ENCODE results near the gene ZNF362. TPM values are rescaled to one million over a fixed set of nuclear protein-coding genes. Genes with fewer than 3 reads are reported as not detected.

The ZNF362 gene
- total RNA-seq, 1 experiment from 2014 or later, result 29.5 TPM

DNA sequence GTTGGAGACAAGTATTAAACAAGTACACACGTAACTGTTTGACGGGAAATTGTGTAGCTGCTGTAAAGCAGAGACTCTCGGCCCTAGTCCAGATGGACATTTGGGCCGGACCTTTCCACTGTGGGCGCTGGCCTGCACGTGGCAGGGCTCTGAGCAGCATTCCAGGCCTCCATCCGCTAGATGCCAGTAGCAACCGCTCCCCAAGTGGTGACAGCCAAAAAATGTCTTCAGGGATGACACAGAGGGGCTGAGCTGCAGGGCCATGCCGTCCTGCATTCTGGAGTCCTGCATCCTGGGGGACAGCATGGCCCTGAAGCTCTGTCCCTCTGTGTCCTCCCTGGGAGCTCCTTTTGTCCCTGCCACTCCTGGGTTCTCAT, 39.8 kb downstream of the ZNF362 start:
- Mint-ChIP-seq H3K27me3 (ENCODE audit: unreplicated experiment) (no peaks in the 10 kb centered on the region), H3K36me3 (ENCODE audit: insufficient read depth, unreplicated experiment) (no peaks in the 10 kb centered on the region), H3K4me3 (ENCODE audit: low read depth, unreplicated experiment) (no peak overlapping the region), H3K9me3 (ENCODE audit: low read depth, unreplicated experiment) (no peaks in the 10 kb centered on the region), H3K4me1 (ENCODE audit: low read depth, unreplicated experiment) (no peaks in the 10 kb centered on the region), H3K27ac (ENCODE audit: unreplicated experiment) (no peak overlapping the region)
- TF ChIP-seq, protein P1, sequence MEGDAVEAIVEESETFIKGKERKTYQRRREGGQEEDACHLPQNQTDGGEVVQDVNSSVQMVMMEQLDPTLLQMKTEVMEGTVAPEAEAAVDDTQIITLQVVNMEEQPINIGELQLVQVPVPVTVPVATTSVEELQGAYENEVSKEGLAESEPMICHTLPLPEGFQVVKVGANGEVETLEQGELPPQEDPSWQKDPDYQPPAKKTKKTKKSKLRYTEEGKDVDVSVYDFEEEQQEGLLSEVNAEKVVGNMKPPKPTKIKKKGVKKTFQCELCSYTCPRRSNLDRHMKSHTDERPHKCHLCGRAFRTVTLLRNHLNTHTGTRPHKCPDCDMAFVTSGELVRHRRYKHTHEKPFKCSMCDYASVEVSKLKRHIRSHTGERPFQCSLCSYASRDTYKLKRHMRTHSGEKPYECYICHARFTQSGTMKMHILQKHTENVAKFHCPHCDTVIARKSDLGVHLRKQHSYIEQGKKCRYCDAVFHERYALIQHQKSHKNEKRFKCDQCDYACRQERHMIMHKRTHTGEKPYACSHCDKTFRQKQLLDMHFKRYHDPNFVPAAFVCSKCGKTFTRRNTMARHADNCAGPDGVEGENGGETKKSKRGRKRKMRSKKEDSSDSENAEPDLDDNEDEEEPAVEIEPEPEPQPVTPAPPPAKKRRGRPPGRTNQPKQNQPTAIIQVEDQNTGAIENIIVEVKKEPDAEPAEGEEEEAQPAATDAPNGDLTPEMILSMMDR (IDR thresholded peaks at IDR 0.05; ENCODE audit: unreplicated experiment), result no peak
- DNase-seq, result no peak
- no TSS peak for BruUV-seq (replicated peaks)
- CTCF ChIA-PET, result interaction anchor here (0.6 to 1.7 kb wide), 22 partner anchors 8 to 316 kb away, joined by 3 to 11 read pairs (median 4); partner anchors contain the start of genes PHC2 and ZSCAN20
- intact Hi-C loops (cut with micrococcal nuclease; ENCODE audit: unreplicated experiment), result loop anchor here (5.0 kb wide), 3 partner anchors 79 to 316 kb away; no protein-coding TSS in a partner anchor

DNA sequence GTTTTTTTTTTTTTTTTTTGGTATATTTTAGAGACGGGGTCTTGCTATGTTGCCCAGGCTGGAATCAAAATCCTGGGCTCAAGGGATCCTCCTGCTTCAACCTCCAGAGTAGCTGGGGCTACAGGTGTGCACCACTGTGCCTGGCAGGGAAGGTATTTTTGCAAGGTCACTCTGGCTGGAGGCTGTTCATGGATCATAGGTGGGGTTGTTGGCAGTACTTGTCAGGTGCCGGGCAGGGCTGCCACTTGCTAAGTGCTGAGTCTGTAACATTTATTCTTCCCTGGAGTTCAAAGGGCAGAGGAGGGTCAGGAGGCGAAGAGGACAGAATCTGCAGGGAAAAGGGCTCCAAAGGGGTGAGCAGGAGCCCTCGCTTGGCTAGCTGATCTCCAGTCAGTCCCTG, 40.5 kb downstream of the ZNF362 start:
- TF ChIP-seq, protein P1 (IDR thresholded peaks at IDR 0.05; ENCODE audit: unreplicated experiment), result no peak
- no peaks in the 10 kb centered on the region for H3K9me3 Mint-ChIP-seq (ENCODE audit: low read depth, unreplicated experiment)
- H3K27ac Mint-ChIP-seq (ENCODE audit: unreplicated experiment), result no peak overlapping the region
- CTCF ChIA-PET, result interaction anchor here (1.7 kb wide), 1 partner anchor 78 kb away, joined by 9 read pairs; no protein-coding TSS in a partner anchor
- no peak for DNase-seq
- no peaks in the 10 kb centered on the region for H3K4me1 Mint-ChIP-seq (ENCODE audit: low read depth, unreplicated experiment)
- BruUV-seq (replicated peaks), result no TSS peak
- no peaks in the 10 kb centered on the region for H3K27me3 Mint-ChIP-seq (ENCODE audit: unreplicated experiment)
- H3K4me3 Mint-ChIP-seq (ENCODE audit: low read depth, unreplicated experiment), result no peak overlapping the region
- no peaks in the 10 kb centered on the region for H3K36me3 Mint-ChIP-seq (ENCODE audit: insufficient read depth, unreplicated experiment)
- intact Hi-C loops (cut with micrococcal nuclease; ENCODE audit: unreplicated experiment), result loop anchor here (5.0 kb wide), 3 partner anchors 80 to 315 kb away; no protein-coding TSS in a partner anchor

DNA sequence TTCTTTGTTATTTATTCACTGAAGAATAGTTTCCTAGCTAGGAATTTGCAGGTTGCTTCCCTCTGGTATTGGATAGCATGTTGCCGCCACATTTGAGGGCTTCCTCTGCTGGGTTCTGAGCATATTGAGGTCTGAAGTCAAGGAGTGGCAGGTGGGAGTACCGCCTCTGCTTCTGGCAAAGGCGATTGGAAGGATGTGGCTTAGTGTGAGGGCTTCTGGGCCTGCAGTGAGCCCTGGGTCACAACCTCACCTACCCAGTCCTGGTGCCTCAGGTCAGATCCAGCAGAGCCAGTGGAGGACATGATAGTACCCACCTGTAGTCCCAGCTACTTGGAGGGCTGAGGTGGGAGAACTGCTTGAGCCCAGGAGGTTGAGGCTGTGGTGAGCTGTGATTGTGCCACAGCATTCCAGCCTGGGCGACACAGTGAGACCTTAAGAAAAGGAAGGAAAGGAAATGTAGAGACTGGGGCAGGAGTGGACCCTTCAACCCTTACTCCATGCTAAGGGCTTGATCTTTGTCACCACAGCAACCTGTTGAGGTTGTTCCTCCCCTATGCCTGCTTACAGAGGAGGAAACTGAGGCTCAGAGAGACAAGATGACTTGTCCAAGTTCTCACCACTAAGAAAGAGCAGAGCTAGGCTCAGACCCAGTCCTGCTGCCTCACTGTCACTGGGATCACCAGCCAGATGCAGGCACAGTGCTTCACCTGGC, 41.8 kb downstream of the ZNF362 start:
- BruUV-seq (replicated peaks), result no TSS peak
- TF ChIP-seq, protein P1 (IDR thresholded peaks at IDR 0.05; ENCODE audit: unreplicated experiment), result no peak
- DNase-seq, result no peak
- CTCF ChIA-PET, result no interaction called here
- Mint-ChIP-seq H3K36me3 (ENCODE audit: insufficient read depth, unreplicated experiment) (no peaks in the 10 kb centered on the region), H3K9me3 (ENCODE audit: low read depth, unreplicated experiment) (no peaks in the 10 kb centered on the region), H3K27me3 (ENCODE audit: unreplicated experiment) (no peaks in the 10 kb centered on the region), H3K27ac (ENCODE audit: unreplicated experiment) (no peak overlapping the region), H3K4me1 (ENCODE audit: low read depth, unreplicated experiment) (no peaks in the 10 kb centered on the region), H3K4me3 (ENCODE audit: low read depth, unreplicated experiment) (no peak overlapping the region)
- intact Hi-C loops (cut with micrococcal nuclease; ENCODE audit: unreplicated experiment), result loop anchor here (5.0 kb wide), 3 partner anchors 81 to 314 kb away; no protein-coding TSS in a partner anchor

DNA sequence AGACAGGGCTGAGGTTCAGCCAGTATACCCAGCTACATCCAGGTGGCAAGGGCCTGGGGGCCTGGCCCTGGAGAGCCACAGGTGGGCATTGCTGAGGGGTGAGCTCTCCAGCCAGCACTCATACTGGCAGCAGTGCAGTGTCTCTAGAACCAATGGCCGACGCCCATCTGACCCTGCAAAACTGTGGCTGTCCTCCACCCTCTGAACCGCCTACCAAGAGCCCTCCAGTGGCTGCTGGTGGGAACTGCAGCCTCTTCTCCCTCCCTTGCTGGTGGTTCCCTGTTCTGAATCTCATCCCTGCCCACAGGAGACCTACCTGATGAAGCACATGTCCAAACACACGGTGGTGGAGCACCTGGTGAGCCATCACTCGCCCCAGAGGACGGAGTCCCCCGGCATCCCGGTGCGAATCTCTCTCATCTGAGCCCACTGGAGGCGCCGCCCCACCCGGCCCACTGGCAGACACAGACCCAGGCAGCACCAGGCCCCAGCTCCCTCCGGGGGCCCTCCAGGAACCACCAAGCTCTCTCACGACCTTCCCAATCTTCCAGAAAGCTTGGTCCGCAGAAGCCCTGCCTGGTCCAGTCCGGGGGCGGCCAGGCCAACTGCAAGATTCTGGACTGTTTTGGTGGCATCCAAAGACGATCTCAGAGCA, 42.5 kb downstream of the ZNF362 start:
- Mint-ChIP-seq H3K27me3 (ENCODE audit: unreplicated experiment) (no peaks in the 10 kb centered on the region), H3K36me3 (ENCODE audit: insufficient read depth, unreplicated experiment) (no peaks in the 10 kb centered on the region), H3K27ac (ENCODE audit: unreplicated experiment) (no peak overlapping the region), H3K4me3 (ENCODE audit: low read depth, unreplicated experiment) (no peak overlapping the region), H3K9me3 (ENCODE audit: low read depth, unreplicated experiment) (no peaks in the 10 kb centered on the region), H3K4me1 (ENCODE audit: low read depth, unreplicated experiment) (no peaks in the 10 kb centered on the region)
- intact Hi-C loops (cut with micrococcal nuclease; ENCODE audit: unreplicated experiment), result loop anchor here (5.0 kb wide), 3 partner anchors 81 to 314 kb away; no protein-coding TSS in a partner anchor
- no TSS peak for BruUV-seq (replicated peaks)
- TF ChIP-seq, protein P1 (IDR thresholded peaks at IDR 0.05; ENCODE audit: unreplicated experiment), result peak; percentile 87
- CTCF ChIA-PET, result no interaction called here
- DNase-seq, result peak; percentile 77
